HEK293 (cell line): ENCODE data around the gene COL5A2.

Experiments used
- CTCF ChIA-PET: fragments of 350-600 bp; formaldehyde crosslinking; extraction: SDS; loops from one replicate; lab custom pipeline; 2021; ENCODE audit warnings: antibody characterized with exemption; lab: Yijun Ruan, JAX
- POLR2A ChIA-PET: fragments of 300-600 bp; formaldehyde crosslinking; extraction: SDS; loops from one replicate; lab custom pipeline; 2020; ENCODE audit warnings: antibody characterized with exemption, inconsistent platforms; lab: Yijun Ruan, JAX
- H3K27ac ChIP-seq: fragments of 200-500 bp; sonication (Bioruptor generic); 2 replicates; pipeline ENCODE4 v1.5.1; 2014; ENCODE audit warnings: low read depth, low read length, control low read depth, inconsistent platforms; ENCODE audit errors: extremely low read depth
- H3K36me3 ChIP-seq, 2 experiments: fragments of 200-500 bp in 1 of 2; sonication (Bioruptor generic) in 1 of 2; 1 replicate in 1 of 2; 2 replicates in 1 of 2; pipeline ENCODE4 v1.5.1; 2014 to 2017; ENCODE audit warnings: inconsistent platforms in 2 of 2, low read length in 2 of 2; ENCODE audit not compliant: control insufficient read depth in 2 of 2, insufficient read depth in 1 of 2
- H3K4me1 ChIP-seq: fragments of 200-500 bp; sonication (Bioruptor generic); 2 replicates; pipeline ENCODE4 v1.5.1; 2014; ENCODE audit warnings: mild to moderate bottlenecking, low read length, inconsistent platforms; ENCODE audit not compliant: control insufficient read depth, insufficient read depth
- H3K4me3 ChIP-seq: 2 replicates; pipeline ENCODE4 v1.5.1; 2011; ENCODE audit warnings: low read depth, mild to moderate bottlenecking, control low read depth, low read length, moderate library complexity
- H3K9me3 ChIP-seq: fragments of 200-500 bp; sonication (Bioruptor generic); 2 replicates; pipeline ENCODE4 v1.5.1; 2014; ENCODE audit warnings: low read depth, low read length, inconsistent platforms; ENCODE audit not compliant: control insufficient read depth, insufficient read depth
- AEBP2 ChIP-seq: fragments of 450-650 bp; formaldehyde crosslinking; IDR thresholded peaks from 2 replicates; pipeline ENCODE4 v1.5.1; 2016; ENCODE audit warnings: missing biosample characterization, missing genetic modification characterization, borderline replicate concordance
- ELK4 ChIP-seq: IDR thresholded peaks from 2 replicates; pipeline ENCODE4 v1.6.1; 2011; ENCODE audit warnings: mild to moderate bottlenecking, low read depth, low read length, borderline replicate concordance
- GFI1B ChIP-seq: fragments of 450-650 bp; formaldehyde crosslinking; IDR thresholded peaks from 2 replicates; pipeline ENCODE4 v1.5.1; 2016; ENCODE audit warnings: missing biosample characterization, missing genetic modification characterization
- MZF1 ChIP-seq: fragments of 450-650 bp; formaldehyde crosslinking; IDR thresholded peaks from 2 replicates; pipeline ENCODE4 v1.5.1; 2017; ENCODE audit warnings: missing biosample characterization, missing genetic modification characterization, borderline replicate concordance
- REST ChIP-seq: fragments of 450-650 bp; formaldehyde crosslinking; IDR thresholded peaks from 2 replicates; pipeline ENCODE4 v1.5.1; 2016; ENCODE audit warnings: missing biosample characterization, missing genetic modification characterization
- YY1 ChIP-seq: fragments of 450-650 bp; formaldehyde crosslinking; IDR thresholded peaks from 2 replicates; pipeline ENCODE4 v1.5.1; 2018; ENCODE audit warnings: missing biosample characterization, missing genetic modification characterization
- ZBTB8A ChIP-seq: fragments of 450-650 bp; formaldehyde crosslinking; IDR thresholded peaks from 2 replicates; pipeline ENCODE4 v1.5.1; 2016; ENCODE audit warnings: missing biosample characterization, missing genetic modification characterization
- ZFP3 ChIP-seq: fragments of 450-650 bp; formaldehyde crosslinking; IDR thresholded peaks from 2 replicates; pipeline ENCODE4 v1.5.1; 2016; ENCODE audit warnings: low read depth, missing biosample characterization, missing genetic modification characterization
- ZNF114 ChIP-seq: fragments of 450-650 bp; formaldehyde crosslinking; IDR thresholded peaks from 2 replicates; pipeline ENCODE4 v1.5.0; 2017; ENCODE audit warnings: missing biosample characterization, missing genetic modification characterization
- ZNF169 ChIP-seq: fragments of 450-650 bp; formaldehyde crosslinking; IDR thresholded peaks from 2 replicates; pipeline ENCODE4 v1.5.1; 2016; ENCODE audit warnings: missing biosample characterization, missing genetic modification characterization
- ZNF2 ChIP-seq: fragments of 450-650 bp; formaldehyde crosslinking; IDR thresholded peaks from 2 replicates; pipeline ENCODE4 v1.5.1; 2016; ENCODE audit warnings: missing biosample characterization, missing genetic modification characterization
- ZNF26 ChIP-seq: fragments of 450-650 bp; formaldehyde crosslinking; IDR thresholded peaks from 2 replicates; pipeline ENCODE4 v1.5.1; 2016; ENCODE audit warnings: missing biosample characterization, missing genetic modification characterization
- ZNF324 ChIP-seq: fragments of 450-650 bp; formaldehyde crosslinking; IDR thresholded peaks from 2 replicates; pipeline ENCODE4 v1.5.1; 2016; ENCODE audit warnings: missing biosample characterization, missing genetic modification characterization
- ZNF37A ChIP-seq: fragments of 450-650 bp; IDR thresholded peaks from 2 replicates; pipeline ENCODE4 v1.5.1; 2018; ENCODE audit warnings: missing biosample characterization, missing genetic modification characterization
- ZNF433 ChIP-seq: fragments of 450-650 bp; formaldehyde crosslinking; IDR thresholded peaks from 2 replicates; pipeline ENCODE4 v1.5.1; 2016; ENCODE audit warnings: missing biosample characterization, missing genetic modification characterization, low read depth
- ZNF548 ChIP-seq: fragments of 450-650 bp; formaldehyde crosslinking; IDR thresholded peaks from 2 replicates; pipeline ENCODE4 v1.5.1; 2016; ENCODE audit warnings: missing biosample characterization, missing genetic modification characterization
- ZNF596 ChIP-seq: fragments of 450-650 bp; IDR thresholded peaks from 2 replicates; pipeline ENCODE4 v1.5.0; 2018; ENCODE audit warnings: missing biosample characterization, mild to moderate bottlenecking, missing genetic modification characterization, moderate library complexity
- ZSCAN5A ChIP-seq: fragments of 450-650 bp; formaldehyde crosslinking; IDR thresholded peaks from 2 replicates; pipeline ENCODE4 v1.5.1; 2016; ENCODE audit warnings: missing biosample characterization, missing genetic modification characterization

COL5A2 gene

DNA sequence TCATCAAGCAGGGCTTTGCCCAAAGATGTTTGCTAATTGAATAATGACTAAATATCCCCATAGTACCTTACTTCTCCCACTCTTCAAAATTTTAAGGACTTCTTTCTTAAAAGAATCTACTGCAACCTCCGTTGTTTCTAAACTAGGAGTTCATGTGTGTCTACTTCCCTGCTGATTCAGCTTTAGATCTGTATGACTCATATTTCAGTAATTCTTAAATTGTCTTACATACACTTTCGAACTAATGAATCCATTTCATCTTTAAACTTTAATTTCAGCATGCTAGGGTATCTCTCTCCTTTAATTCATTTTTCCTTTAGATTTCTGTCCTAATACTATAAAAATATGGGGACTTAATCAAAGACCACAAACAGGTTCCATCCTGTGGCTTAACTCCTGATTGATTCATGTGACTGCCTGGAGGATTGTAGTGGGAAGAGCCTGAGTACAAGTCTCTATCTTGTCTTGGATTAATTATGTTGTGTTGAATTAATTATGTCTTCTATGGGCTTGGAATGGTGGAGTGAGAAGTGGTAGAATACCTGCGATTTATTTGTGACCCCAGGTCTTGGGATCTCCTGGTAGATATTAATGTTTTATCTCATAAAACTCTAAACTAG, 24.9 kb upstream of the COL5A2 start:
- Histone ChIP-seq H3K9me3 (no peaks in the 10 kb centered on the region), H3K36me3 (no peaks in the 10 kb centered on the region), H3K4me1 (no peaks in the 10 kb centered on the region; the same call in 1 of the 2 replicates), H3K27ac (no peak overlapping the region)
- TF ChIP-seq ZNF324 (tag by site-specific recombination) (no peak), ZSCAN5A (tag by site-specific recombination) (no peak), GFI1B (no peak), REST (tag by site-specific recombination) (no peak), ZFP3 (tag by site-specific recombination) (no peak), ZNF37A (no peak), ZNF2 (no peak), ZNF596 (no peak), YY1 (tag by site-specific recombination) (no peak), ZNF26 (tag by site-specific recombination) (no peak), ZNF548 (tag by site-specific recombination) (no peak), ZBTB8A (tag by site-specific recombination) (no peak), ZNF169 (tag by site-specific recombination) (no peak), AEBP2 (tag by site-specific recombination) (no peak), ELK4 (no peak), MZF1 (tag by site-specific recombination) (no peak), ZNF114 (tag by site-specific recombination) (no peak), ZNF433 (tag by site-specific recombination) (no peak)
- TF ChIP-seq, all 188 proteins: peak for 0
- CTCF ChIA-PET = interaction anchor here (0.7 kb wide), 1 partner anchor 1624 kb away, joined by 3 read pairs; no protein-coding TSS in a partner anchor
- no peak overlapping the region for H3K4me3 ChIP-seq
- POLR2A ChIA-PET = no interaction called here
